Loucy (cell line): ENCODE data around the gene WARS2.

Source experiments
- H2AFZ ChIP-seq: fragments of 200-600 bp; sonication (generic); 2 replicates; pipeline ENCODE4 v1.6.0; 2016; ENCODE audit warnings: antibody characterized with exemption, mild to moderate bottlenecking, low read length, moderate library complexity
- H3F3A ChIP-seq: fragments of 200-600 bp; 2 replicates; pipeline ENCODE4 v1.6.0; 2016; ENCODE audit warnings: antibody characterized with exemption, low read depth, mild to moderate bottlenecking
- H3K27me3 ChIP-seq: fragments of 200-600 bp; sonication (generic); 2 replicates; pipeline ENCODE4 v1.6.1; 2014; ENCODE audit warnings: low read length, mild to moderate bottlenecking; ENCODE audit not compliant: insufficient read depth, poor library complexity, severe bottlenecking
- H3K36me3 ChIP-seq: fragments of 200-600 bp; sonication (generic); 2 replicates; pipeline ENCODE4 v1.6.1; 2016; ENCODE audit warnings: low read length; ENCODE audit not compliant: insufficient read depth
- H3K4me1 ChIP-seq: fragments of 200-600 bp; sonication (generic); 2 replicates; pipeline ENCODE4 v1.5.1; 2014; ENCODE audit warnings: low read length, mild to moderate bottlenecking; ENCODE audit not compliant: insufficient read depth, poor library complexity, severe bottlenecking
- H3K4me2 ChIP-seq: fragments of 200-600 bp; sonication (generic); 2 replicates; pipeline ENCODE4 v1.6.0; 2014; ENCODE audit warnings: antibody characterized with exemption, low read length, low read depth, mild to moderate bottlenecking; ENCODE audit not compliant: poor library complexity, severe bottlenecking
- H3K4me3 ChIP-seq: fragments of 200-600 bp; sonication (generic); 2 replicates; pipeline ENCODE4 v1.5.1; 2014; ENCODE audit warnings: low read length, mild to moderate bottlenecking, mixed read lengths; ENCODE audit not compliant: poor library complexity, severe bottlenecking
- H3K79me2 ChIP-seq: fragments of 200-600 bp; sonication (generic); 2 replicates; pipeline ENCODE4 v1.6.1; 2014; ENCODE audit warnings: low read length; ENCODE audit not compliant: insufficient read depth
- H3K9ac ChIP-seq: fragments of 200-600 bp; sonication (generic); 2 replicates; pipeline ENCODE4 v1.6.0; 2014; ENCODE audit warnings: mild to moderate bottlenecking, low read depth, low read length, moderate library complexity; ENCODE audit not compliant: poor library complexity, severe bottlenecking
- H3K9me2 ChIP-seq: fragments of 200-600 bp; sonication (generic); replicated peaks from 2 replicates; pipeline ENCODE4 v1.6.1; 2016; ENCODE audit warnings: low read depth, low read length, mixed read lengths
- H3K9me3 ChIP-seq: fragments of 200-600 bp; sonication (generic); 2 replicates; pipeline ENCODE4 v1.6.1; 2014; ENCODE audit warnings: mild to moderate bottlenecking, antibody characterized with exemption, low read length, low read depth; ENCODE audit not compliant: insufficient read depth
- H4K20me1 ChIP-seq: fragments of 200-600 bp; sonication (generic); 2 replicates; pipeline ENCODE4 v1.6.0; 2014; ENCODE audit warnings: antibody characterized with exemption, low read length, mild to moderate bottlenecking; ENCODE audit not compliant: insufficient read depth, poor library complexity, severe bottlenecking
- EZH2phosphoT487 ChIP-seq: fragments of 200-600 bp; IDR thresholded peaks from 2 replicates; pipeline ENCODE4 v1.6.1; 2018; ENCODE audit warnings: antibody characterized with exemption, mild to moderate bottlenecking, moderate library complexity, borderline replicate concordance
- TF ChIP-seq, protein P1 (sequence below): fragments of 200-600 bp; sonication (generic); conservative IDR thresholded peaks from 2 replicates; pipeline ENCODE4 v1.5.1; 2014; ENCODE audit warnings: mild to moderate bottlenecking, antibody characterized with exemption, low read length

WARS2 gene

GRCh38 chr1:119136401-119136800 is 4.1 kb downstream of the WARS2 start:
- H3K79me2 ChIP-seq, result peaks cover 17% of the 10 kb centered on the region
- no peaks in the 10 kb centered on the region for H3K9me3 ChIP-seq
- peaks cover 32% of the 10 kb centered on the region for H3K4me1 ChIP-seq
- H3K4me3 ChIP-seq, result no peak overlapping the region
- H3K9ac ChIP-seq, result no peak overlapping the region
- H2AFZ ChIP-seq, result no peak overlapping the region
- no peaks in the 10 kb centered on the region for H4K20me1 ChIP-seq
- no peaks in the 10 kb centered on the region for H3K36me3 ChIP-seq
- H3K27me3 ChIP-seq, result no peaks in the 10 kb centered on the region
- TF ChIP-seq EZH2phosphoT487, result no peak
- TF ChIP-seq, protein P1, sequence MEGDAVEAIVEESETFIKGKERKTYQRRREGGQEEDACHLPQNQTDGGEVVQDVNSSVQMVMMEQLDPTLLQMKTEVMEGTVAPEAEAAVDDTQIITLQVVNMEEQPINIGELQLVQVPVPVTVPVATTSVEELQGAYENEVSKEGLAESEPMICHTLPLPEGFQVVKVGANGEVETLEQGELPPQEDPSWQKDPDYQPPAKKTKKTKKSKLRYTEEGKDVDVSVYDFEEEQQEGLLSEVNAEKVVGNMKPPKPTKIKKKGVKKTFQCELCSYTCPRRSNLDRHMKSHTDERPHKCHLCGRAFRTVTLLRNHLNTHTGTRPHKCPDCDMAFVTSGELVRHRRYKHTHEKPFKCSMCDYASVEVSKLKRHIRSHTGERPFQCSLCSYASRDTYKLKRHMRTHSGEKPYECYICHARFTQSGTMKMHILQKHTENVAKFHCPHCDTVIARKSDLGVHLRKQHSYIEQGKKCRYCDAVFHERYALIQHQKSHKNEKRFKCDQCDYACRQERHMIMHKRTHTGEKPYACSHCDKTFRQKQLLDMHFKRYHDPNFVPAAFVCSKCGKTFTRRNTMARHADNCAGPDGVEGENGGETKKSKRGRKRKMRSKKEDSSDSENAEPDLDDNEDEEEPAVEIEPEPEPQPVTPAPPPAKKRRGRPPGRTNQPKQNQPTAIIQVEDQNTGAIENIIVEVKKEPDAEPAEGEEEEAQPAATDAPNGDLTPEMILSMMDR, result no peak
- no peaks in the 10 kb centered on the region for H3F3A ChIP-seq
- no peaks in the 10 kb centered on the region for H3K9me2 ChIP-seq
- no peak overlapping the region for H3K4me2 ChIP-seq

DNA sequence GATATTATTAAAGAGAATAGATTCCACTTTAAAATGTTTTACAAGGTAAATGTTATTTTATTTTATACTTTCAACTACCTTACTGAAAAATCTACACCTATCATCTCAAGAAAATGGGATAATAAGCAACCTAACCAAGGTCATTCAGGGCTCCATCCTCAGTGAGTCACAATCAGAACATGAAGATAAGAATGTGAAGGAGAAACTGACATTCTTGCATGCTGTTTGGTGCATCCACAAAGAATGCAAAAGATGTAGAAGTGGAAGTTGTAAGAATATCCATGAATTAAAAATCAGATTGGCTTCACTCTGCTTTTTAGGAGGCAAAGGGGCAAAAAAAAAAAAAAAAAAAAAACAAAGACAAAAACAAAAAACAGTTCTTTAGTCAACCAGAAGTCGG is 6.5 kb downstream of the WARS2 start:
- TF ChIP-seq EZH2phosphoT487, result no peak
- TF ChIP-seq, protein P1, result no peak
- Histone ChIP-seq H3K4me1 (peaks cover 15% of the 10 kb centered on the region), H3K9me3 (no peaks in the 10 kb centered on the region), H3K27me3 (no peaks in the 10 kb centered on the region), H3K36me3 (no peaks in the 10 kb centered on the region), H3K9ac (no peak overlapping the region), H3K9me2 (no peaks in the 10 kb centered on the region), H3K4me3 (no peak overlapping the region), H3K4me2 (no peak overlapping the region), H3K79me2 (peaks cover 4% of the 10 kb centered on the region; the same call in 1 of the 2 replicates), H4K20me1 (no peaks in the 10 kb centered on the region), H3F3A (no peaks in the 10 kb centered on the region), H2AFZ (no peak overlapping the region)

DNA sequence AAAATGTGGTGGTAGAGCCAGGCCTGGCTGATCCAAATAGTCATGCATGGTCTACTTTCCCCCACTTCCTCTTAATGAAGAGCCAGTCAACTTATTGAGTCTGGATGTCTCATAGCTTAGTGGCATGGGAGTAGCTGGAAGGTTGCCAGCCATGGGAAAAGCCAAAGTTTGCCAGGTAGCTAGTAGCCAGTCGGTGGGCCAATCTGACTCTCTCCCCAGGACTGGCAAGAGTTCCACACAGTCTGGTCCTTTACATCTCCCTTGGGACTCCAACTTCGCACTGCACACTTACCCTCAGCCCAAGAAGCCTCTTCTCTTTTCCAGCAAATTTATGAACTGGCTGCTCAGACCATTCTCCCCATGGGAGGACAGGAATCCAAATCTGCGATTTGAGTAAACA is 8.3 kb downstream of the WARS2 start:
- no peak overlapping the region for H3K4me3 ChIP-seq
- H3K4me1 ChIP-seq, result no peaks in the 10 kb centered on the region
- no peaks in the 10 kb centered on the region for H3K9me2 ChIP-seq
- no peak for TF ChIP-seq EZH2phosphoT487
- TF ChIP-seq, protein P1, result no peak
- H4K20me1 ChIP-seq, result no peaks in the 10 kb centered on the region
- H3K4me2 ChIP-seq, result no peak overlapping the region
- no peaks in the 10 kb centered on the region for H3K27me3 ChIP-seq
- no peaks in the 10 kb centered on the region for H3K36me3 ChIP-seq
- no peaks in the 10 kb centered on the region for H3K9me3 ChIP-seq
- H3F3A ChIP-seq, result no peaks in the 10 kb centered on the region
- peaks cover 4% of the 10 kb centered on the region; the same call in 1 of the 2 replicates for H3K79me2 ChIP-seq
- no peak overlapping the region for H2AFZ ChIP-seq
- H3K9ac ChIP-seq, result no peak overlapping the region
